ENCODE data around the gene USP2. TPM values are rescaled to one million over a fixed set of nuclear protein-coding genes. Genes with fewer than 3 reads are reported as not detected.

Gene USP2
- total RNA-seq, 1 donor from 2014 or later: 1.2 TPM

DNA sequence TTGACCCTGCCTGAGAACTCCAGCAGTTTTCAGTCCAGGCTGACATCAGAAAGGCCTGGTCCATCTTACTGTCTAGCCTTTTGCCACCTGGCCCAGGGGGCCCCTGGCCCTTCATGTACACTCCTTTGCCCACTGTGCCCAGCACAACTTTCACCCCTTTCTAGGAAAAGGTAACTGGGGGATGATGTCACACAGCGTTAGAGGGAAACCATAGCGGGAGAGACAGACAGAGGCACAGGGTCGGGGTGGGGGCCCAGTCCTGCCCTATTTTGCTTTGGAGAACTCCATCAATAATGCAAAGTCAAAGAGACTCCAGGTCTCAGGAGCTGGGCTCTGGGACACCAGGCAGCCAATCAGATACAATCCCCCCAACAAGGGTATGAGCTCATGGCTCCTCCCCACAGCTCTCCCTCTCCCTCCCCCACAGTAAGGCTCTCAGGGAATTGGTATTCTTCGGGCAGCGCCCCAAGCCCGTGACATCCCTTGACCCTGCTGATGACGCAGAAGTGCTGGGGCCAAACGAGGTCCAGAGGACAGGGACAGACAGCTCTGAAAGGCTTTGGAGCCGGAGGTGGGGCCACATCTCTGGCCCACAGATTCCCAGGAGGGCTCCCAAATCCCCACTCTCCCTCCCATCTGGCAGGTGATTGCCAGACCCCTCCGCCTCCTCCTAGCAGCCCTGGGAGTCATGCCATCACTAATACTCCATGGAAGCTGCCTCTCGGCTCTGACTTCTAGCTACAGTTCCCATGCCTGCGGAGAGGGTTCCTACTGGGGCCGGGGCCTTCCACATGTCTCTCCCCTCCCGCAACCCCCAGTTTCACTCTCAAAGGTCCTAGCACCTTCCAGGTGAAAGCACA, 5.9 kb downstream of the USP2 start:
- no peak for DNase-seq

DNA sequence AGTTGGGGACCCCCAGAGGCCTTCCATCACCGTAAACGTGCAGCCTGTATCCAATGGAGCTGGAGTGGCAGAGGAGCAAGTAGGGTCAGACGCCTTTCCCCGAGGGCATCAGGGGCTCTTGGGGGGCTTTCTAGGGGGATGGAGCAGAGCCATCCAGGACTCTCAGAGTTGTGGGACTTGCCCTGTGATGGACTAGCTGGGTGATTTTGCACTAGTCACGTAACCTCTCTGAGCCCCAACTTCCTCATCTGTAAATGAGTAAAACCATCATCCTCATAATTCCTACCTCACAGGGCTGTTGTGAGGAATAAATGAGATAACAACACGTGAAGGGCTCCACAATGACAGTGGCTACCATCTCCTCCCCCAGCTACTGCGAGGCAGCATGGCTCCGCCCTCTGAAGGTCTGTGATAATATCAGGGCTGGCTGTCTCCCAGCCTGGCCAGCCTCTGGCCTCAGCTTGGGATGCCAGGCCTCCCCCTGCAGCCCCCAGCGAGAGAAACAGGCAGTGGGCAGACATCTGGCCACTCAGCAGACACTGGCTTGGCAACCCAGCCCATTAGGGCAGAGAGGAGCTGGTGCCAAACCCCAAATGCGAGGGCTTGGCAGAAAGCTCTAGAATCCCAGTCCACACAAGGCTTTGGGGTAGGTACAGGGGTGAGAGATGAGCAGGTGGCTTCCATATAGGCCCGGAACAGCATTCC, 6.7 kb downstream of the USP2 start:
- no peak for DNase-seq

DNA sequence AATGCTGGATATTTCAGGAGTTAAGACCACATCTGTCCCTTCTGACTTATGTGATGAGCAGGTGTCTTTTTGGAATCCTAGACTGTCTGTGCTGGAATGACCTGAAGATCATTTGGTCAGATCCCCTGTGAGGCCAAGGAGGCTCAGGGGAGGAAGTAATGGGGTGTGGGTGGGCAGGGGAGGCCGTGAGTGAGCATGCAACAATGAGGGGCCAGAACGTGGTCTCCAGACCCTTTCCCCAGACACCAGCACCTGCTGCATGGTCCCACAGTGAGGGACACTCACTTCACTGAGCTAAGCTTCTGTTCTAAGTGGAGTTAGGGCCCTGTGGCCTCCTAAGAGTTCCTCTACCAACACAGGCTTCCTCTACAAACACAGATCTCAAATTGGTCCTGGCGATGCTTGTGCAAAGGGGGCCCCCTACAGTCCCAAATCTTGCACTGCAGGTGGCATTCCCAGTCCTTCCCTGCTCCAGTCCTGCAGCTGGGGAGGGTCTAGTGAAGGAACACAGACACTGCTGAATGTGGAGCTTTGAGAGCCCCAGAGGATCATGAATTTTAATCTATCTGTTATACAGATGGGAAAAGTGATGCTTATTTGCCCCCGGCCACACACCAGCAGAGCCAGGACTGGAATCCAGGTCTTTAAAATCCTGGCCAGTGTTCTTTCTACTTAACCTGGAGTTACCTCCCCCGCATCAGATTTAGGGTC, 7.4 kb downstream of the USP2 start:
- DNase-seq: peak; percentile 88

DNA sequence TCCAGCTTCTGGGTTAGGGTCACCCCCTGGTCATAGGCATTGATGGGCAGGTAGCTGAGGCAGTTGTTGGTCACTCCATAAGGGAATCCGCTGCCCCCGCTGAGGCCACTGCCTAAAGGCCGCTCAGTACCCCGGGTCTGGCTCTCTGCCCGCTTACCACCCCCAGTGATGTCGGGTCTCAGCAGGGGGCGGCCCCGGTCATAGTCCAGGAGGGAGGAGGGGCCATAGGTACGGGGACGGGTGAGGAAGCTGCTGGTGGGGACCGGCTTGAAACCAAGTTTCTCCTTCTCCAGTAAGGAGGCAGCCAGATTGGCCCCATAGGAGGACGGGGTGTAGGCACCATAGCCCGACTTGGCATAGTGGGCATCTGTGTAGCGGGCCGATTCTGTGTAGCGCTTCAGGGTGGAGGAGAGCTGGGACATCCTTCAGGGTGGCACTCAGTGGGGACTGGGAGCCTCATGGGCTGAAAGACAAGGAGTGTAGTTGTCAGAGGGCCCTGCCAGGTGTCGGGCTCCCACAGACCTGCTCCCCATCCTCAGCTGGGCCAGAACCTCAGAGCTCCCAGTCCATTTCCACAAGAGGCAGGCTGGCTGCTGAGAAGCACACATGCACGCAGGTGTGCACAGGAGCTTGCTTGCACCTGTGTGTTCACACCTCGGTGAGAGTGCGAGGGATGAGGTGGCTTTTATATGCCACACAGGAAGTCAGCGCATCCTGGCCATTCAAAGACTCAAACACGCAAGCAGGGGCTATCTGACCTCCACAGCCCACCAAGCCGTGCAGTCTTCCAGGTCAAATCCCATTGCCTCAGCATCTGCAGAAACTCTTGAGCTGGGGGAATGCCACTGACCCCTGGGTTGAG, 8.2 kb downstream of the USP2 start:
- DNase-seq: no peak

DNA sequence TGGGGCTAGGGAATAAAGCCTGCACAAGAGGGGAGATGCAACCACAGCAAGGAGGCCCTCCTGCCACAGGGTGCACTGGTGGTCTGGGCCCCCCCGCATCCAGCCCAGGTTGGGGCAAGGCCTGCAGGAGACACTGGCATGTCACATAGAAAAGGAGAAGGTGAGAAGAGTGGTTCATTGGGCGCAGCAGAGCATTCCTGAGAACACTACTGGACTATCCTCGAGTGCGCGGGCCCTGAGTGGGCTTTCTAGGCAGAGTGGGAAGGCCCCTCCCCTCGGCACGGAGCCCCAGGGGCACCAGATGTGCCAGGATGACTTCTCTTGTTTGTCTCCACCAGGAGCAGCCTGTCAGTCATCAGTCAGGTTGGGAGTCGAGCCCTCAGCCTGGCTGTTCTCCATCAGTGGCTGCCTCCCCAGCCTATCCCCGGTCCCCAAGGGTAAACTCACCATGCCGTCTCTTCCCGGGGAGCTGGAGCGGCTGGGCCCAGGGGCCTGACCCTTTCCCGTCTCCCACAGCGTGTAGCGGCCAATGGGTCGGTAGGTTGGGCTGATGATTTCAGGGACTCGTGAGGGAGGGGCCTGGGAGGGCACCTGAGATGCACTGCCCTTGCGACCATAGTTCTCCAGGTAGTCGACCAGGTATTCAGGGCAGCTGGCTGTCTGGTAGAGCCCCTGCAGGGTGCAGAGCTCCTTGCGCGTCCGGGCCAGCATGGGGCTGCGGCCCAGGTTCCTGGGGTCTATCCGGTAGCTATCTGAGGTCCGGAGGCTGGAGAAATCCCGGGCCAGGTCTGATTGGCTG, 9.0 kb downstream of the USP2 start:
- DNase-seq: no peak

DNA sequence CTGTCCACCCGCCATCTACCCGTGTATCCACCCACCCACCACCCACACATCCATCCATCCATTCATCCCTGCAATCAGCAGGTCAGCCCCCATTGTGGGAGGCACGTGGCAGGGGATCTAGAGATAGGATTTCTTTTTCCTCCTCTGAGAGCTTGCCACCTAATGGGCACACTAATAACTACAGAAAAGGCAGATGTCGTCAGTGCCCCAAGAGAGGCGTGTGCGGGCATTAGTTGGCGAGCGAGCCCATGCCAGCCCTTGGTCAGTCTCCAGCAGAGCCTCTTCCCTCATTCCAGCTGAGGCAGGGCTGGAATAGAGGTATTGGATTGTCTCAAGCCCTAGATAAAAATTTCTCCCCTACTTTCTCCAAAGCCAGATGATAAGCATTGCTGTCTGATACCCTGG, 9.7 kb downstream of the USP2 start:
- peak; percentile 53 for DNase-seq

DNA sequence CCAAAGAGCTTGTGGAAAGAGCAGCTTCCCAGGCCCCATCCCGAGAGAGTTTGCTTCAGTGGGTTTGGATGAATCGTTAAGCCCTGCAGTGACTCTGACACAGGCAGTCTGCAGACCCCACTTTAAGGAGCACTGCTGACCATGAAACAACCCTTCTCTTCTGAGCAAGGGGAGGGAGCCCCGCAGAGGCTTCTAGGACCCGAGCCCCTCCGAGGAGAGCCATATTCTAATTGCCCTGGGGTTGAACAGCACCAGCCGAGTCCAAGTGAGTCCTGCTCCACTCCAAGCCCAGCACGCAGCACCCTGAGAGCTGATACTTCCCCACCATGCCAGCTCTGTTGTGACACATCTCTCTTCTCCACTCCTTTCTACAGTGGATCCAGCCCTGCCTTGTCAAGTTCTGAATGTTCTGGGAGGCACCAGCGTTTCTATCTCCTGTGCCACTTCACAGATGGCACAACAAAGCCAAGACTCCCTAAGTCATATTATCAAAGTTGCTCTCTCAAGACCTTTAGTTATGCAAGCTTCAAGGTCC, 10.4 kb downstream of the USP2 start:
- DNase-seq: no peak

DNA sequence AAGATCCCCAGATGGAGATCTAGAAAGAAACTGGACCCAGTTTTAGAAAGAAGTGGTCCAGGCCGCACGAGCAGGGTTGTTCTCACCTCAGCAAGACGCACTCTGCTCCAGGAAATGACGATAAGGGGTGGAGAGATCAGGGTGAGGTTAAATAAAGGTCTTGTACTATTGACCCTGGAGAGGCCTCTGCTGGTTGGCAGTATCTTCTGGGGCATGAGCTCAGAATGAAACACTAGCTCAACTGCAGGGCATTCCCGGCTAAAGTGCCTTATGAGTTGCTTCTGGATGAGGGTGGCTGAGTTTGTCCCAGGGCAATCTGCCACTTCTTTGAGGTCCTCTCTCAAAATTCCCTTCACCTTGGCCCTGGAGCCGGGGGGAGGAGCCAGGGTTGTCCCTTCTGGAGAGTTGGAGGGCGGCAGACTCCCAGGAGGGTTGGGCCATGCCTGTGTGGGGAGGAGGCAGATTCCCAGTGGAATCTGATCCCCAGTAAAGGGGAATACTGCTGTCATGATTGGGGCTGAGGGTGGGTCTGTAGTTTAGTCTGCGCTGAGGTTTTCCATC, 10.9 kb downstream of the USP2 start:
- DNase-seq: no peak

DNA sequence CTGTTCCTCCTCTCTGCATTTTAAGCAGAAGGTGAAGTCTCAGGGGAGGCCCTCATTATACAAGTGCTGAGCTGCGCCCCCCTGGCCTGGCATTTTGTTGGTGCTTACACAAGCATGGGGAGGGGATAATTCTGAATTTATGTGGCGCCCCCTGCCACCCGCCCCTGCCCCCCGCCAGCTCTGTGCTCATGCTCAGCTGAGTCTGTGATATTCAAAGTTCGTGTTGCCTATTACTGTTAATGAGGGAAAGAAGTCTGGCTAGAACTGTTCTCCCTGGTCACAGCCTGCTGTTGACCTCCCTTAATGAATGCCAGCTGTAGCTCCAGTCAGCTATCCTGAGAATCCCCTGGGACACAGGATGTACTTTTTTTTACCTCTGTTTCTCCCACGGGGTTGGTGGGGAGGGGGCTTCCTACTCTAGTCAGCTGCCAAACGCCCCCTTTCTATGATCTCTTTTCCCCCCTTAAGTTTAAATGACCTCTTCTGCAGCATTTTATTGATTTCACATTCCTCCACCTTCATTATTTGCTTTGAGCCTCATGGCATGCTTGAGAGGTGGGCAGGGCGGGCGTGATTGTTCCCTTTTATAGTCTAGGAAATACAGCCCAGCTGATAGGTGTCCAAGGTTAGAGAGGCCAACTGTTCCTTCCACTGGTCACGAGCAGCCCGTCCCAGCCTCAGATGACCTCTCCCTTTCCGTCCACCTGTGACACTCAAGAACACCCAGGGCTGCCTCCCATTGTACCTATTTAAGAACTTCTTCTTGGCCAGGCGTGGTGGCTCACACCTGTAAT, 12.2 kb downstream of the USP2 start:
- DNase-seq: no peak

DNA sequence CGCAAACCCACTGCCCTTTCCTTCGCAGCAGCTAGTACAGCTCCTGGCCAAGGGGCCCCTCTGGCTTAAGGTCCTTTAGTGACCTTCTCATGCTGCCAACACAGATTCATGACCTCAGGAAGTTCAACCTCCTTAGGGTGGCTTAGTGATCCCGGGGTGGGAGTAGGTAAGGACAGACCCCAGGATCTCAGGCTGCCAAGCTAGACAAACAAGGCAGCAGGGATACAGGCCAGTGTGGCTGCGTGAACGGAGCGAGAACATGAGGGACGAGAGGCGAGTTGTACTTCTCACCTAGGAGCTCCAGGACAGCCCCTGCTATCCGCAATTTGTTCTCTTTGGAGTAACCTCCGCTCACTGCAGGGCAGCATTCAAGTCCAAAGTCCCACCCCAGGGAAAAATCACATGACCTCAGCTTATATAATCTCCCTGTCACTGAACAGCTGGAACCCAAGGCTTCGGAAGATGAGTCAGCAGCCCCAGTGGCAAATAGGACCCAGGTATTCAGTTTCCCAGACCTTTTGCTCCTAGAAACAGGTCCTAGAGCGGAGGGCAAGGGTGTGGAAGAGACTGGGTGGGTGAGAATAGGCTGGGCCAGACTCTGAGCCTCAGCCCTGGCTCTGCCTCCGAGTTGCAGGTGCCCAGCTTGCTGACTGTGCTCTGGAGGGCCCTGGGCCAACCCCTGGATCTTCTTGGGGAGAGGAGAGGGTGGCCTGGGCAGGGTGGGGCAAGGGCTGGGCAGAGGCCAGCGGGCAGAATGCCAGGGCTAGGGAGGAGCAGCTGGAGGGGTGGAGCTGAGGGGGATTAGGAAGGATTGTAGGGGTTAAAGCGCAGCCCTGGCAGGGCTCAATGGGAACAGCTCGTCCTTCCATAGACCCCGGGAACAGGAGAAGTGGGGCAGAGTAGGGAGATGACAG, 13.1 kb downstream of the USP2 start:
- DNase-seq: no peak

DNA sequence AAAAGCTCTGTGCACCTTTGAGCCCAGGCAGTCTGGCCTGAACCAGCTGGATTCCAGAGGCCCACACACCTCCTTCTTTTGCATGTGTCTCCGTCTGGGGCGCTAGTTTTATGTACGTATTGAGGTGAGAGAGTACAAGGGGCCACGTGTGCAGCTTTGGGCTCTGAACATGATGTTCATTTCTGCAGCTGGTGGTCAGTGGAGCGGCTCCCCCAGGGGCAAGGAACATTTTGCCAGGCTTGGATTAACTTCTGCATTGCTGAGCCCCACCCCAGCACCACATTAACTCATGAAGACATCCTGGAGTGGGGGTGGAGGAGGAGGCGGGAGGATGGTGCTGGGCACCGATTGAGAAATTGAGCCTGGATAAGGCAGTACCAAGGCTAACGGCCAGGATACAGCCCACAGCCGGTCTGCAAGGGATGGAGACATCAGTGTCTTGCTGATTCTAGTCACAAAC, 13.8 kb downstream of the USP2 start:
- no peak for DNase-seq

DNA sequence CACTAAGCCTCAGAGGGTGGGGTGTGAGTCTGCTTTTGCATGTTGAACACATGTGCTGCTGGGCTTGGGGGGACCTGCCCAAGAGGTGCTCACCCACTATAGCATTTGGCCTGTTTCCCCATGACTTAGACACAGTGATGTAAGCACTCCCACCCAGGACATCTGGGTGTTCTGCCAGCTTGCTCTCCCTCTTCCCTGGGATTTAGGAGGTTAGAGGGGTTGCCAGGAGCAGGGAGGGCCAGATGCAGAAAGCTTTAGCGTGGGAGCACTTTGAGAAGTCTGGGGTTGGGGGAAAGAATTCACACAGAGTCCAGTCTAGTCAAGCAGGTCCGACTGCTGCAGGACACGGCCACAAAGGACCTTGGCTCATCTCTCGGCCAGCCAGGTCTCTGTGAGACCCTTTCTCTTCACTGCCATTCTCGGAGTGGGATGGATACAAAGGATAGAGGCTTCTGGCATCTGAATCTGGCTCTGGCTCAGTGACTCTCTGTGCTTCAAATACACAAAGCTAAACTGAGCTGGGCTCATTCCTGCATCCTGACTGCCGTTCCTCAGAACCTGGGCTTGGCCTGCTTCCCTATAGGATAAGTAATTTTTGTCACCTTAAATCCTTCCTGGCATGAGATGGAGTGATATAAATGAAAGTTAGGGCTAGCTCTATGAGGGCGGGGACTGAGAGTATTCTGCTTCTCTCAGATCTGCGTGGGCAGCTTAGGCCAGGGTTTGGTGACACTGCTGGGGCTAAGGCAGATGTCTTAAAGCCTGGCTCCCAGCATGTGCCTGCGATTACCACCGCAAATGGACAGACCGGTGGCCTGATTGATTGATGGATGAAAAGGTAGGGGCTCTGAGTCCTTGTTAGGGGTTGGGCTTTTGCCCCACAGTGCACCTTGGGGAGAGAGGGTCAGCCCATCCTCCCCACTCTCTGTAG, 14.5 kb downstream of the USP2 start:
- no peak for DNase-seq

DNA sequence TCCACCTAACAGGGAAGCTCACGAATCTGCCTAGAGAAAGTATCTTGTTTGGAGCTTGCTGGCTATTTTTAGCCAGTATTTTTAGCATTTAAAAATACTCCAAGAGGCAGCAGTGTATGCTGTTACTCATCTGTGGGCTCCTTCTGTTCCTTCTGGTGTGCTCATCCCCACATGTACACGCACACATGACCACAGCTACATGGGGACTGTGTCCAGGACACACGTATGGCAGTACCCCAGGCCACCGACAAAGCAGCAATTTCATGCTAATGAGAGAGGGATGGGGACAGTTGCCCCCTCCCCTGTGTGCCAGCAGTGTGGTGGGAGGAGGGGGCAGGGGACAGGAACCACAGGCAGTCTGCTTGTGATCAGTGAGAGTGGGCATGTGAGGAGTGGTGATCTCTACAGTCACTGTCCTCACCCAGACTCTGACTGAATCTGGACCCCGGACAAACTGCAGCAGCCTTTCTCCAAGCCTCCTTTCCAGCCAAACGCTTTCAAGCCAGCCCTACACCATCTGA, 16.4 kb downstream of the USP2 start:
- no peak for DNase-seq

DNA sequence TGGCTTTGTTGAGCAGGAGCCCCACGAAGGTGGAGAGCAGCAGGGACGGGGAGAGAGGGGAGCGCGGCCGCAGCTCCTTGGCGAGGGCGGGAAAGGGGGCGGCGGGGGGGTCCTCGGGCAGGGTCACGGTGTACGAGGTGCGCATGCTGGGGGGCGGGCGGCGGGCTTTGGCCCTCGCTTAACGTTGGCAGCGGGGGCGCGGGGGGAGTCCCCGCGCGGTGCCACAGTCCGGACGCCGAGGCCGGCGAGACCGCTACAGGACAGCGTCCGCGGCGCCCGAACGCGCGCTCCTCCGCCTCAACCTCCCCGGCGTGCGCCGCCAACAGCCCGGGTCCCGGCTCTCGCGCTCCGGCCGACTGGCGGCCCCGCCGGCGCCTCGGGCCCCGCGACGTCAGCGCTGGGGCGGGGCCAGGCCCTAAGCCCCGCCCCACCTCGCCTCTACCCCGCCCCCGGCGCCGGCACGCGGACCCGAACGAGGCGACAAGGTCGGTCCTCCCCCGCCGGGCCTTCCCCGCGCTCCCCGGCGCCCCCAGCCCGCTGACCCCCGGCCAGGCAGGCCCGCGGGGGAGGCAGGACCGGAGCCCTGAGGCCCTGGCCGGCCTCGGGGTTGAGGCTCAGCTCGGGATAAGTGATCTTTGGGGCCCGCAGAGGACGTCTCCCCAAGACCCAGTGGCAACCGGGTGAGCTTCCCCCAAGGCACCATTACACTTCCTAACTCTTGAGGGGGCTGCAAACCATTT, 17.5 kb downstream of the USP2 start:
- DNase-seq: peak; percentile 60

DNA sequence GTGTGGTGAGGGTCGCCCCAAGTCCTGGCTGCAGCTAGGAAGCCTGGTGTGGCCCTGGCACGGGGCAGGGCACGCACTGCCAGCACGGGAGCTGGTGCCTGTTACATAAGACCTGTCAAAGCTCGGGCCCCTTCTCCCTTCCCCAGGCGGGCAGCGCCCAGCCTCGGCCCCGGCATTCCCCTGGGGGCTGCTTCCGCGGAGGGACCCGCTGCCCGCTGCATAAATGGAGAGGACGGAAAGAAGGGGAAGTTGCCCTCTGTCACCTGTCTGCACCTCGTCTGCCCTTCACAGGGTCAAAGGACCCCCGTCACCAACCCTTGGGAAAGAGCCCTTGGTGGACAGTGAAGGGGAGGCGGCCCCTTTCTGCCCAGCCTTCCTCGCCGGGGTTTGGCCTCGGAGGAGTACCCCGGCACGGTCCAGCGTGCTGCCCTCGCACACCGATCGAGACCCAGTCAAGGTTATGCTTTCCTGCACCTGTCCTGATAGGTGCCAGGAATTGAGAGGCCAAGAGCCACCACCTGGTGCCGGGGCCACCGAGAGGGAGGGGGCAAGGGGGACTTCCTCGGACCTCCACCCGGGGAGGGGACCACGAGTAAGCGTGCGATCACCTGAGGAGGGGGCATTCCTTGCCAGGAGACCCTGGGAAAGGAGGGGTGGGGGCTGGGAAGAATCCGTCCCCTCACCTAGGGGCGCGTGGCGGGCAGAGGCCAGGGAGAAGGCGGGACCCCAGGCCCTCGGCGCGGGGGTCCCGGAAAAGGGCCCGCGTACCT, 18.2 kb downstream of the USP2 start:
- DNase-seq: no peak

DNA sequence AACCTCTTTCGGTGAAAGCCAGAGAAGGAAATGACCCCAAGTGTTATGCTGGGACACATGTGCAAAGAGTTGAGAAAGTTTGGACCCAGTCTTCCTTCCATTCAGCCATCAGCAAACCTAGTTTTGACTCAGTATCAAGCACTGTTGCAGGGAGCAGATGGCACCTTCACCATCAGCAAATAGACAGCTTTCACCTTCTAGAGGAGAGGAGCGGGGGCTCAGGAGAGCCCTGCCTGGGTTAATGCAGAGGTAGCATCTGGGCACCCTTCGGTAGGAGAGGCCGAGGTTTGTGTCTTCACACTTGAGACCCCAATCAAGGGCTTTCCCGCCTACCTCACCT, 18.8 kb downstream of the USP2 start:
- no peak for DNase-seq

Data from dermis blood vessel endothelial cell (primary cell).